NK-92 (cell line): ENCODE measurements around the gene CAPS.
"Not testable (repeated sequence)": the region's sequence is repeated elsewhere in the genome, so short reads cannot be mapped to it uniquely, and the experiment has no call there.

Source experiments
- DNase-seq: peaks from one replicate; lab custom pipeline; 2025; ENCODE audit not compliant: unreplicated experiment; lab: John Stamatoyannopoulos, UW

Gene CAPS

GRCh38 chr19:5953680-5954213 lies 39.7 kb downstream of the CAPS start:
- no peak for DNase-seq

GRCh38 chr19:5954293-5954692 lies 40.2 kb downstream of the CAPS start:
- DNase-seq: no peak

GRCh38 chr19:5955636-5955935 lies 41.5 kb downstream of the CAPS start:
- no peak for DNase-seq

GRCh38 chr19:5956323-5956722 lies 42.3 kb downstream of the CAPS start:
- DNase-seq: no peak

GRCh38 chr19:5956728-5957127 lies 42.7 kb downstream of the CAPS start:
- no peak for DNase-seq

- DNase-seq: no peak
These were observed 43.1 kb downstream of the CAPS start for GRCh38 chr19:5957170-5957569.

- no peak for DNase-seq
These were observed 44.2 kb downstream of the CAPS start for GRCh38 chr19:5958074-5958850.

GRCh38 chr19:5958851-5959122 lies 44.7 kb downstream of the CAPS start:
- DNase-seq: no peak

GRCh38 chr19:5959260-5960004 lies 45.4 kb downstream of the CAPS start:
- DNase-seq: no peak

- no peak for DNase-seq
These were observed 46.2 kb downstream of the CAPS start for GRCh38 chr19:5960005-5961001.

GRCh38 chr19:5961641-5961968 lies 47.6 kb downstream of the CAPS start:
- DNase-seq: not testable (repeated sequence)

GRCh38 chr19:5961969-5962945 lies 48.2 kb downstream of the CAPS start:
- no peak for DNase-seq

- not testable (repeated sequence) for DNase-seq
These were observed 49.2 kb downstream of the CAPS start for GRCh38 chr19:5963259-5963658.

- no peak for DNase-seq
These were observed 49.8 kb downstream of the CAPS start for GRCh38 chr19:5963855-5964254.

- no peak for DNase-seq
These were observed 50.9 kb downstream of the CAPS start for GRCh38 chr19:5964816-5965565.
